Heart left ventricle (tissue), 13 donors: Measurements from ENCODE around the gene MICAL2.

ENCODE experiments used
- CTCF ChIP-seq, 12 donors: fragments of 200-600 bp; sonication (generic) in 4 of 12; IDR thresholded peaks; one replicate each; pipeline versions ENCODE4 v1.5.0 to v1.8.0; 2018 to 2022; ENCODE audit warnings: antibody characterized with exemption in 12 of 12, mild to moderate bottlenecking in 5 of 12
- POLR2A ChIP-seq, 2 donors: fragments of 450-650 bp; IDR thresholded peaks; one replicate each; pipeline ENCODE4 v1.6.1; 2017; ENCODE audit warnings: antibody characterized with exemption in 2 of 2, mild to moderate bottlenecking in 2 of 2, moderate library complexity in 2 of 2
- donor health status: ischemic (EF 13 %, LVEDD 7.1; RV severe dilation, severe dysfunction).
- donor health status: DM: no; HTN: yes; CAD: no.
- donor health status: DM: no; HTN: no; CAD: no.
- donor health status: ischemic (EF 25% LVEDD 6.9; RV normal size, moderate dysfunction).
- donor health status: ischemic (EF 25% LVEDD 5.7; RV mildly dilated, moderate dysfunction).
- donor health status: ischemic (EF 35%, LVEDD 5.7; RV mildly dilated, moderate dysfunction).
- donor health status: nonischemic (EF 11% LVEDD 7.7; RV severe dilation, severe dysfunction).
- donor health status: DM: yes; HTN: yes; CAD: no.
- donor health status: PGD.
- donor health status: ischemic (EF 29% LVEDD 5.4; RV normal size, mild dysfunction).
- donor health status: nonischemic (EF 23%, LVEDD 6.1; RV moderate dilation, normal function).

DNA sequence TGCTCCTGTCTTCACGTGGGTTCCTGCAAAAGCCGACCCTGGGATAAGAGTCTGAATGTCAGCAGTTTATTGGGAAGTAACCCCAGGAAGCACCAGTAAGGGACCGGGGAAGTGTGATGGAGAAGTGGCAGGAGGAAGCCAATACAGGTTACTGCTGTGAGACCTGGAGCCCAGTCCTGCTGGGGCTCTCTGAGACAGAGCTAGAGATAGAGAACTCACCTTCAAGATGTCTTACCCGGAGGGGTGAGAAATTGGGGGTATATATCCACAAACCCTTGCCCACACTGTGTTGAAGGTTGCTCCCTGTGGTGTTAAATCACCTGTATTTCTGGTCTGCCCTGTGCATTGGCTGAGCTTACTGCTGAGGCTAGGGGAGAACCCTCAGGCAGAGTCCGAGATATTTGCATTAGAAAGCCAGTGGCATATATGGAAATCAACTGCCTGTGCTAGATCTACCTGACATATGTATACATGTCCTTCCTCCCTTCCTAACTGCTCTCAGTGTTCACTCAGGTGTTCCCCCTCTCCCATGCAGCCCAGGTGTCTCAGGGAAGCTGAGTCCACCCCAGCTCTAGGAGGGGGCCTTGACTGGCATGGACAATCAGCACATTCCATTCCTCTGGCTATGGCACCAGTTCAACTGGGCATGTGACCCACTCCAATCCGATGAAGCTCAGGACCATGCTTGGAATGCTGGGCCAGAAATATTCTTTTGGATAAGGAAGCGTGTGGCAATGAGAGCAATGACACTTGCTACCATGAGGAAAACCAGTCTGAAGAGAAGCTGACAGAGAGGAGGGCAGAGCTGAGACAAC is 6.8 kb upstream of the MICAL2 start:
- TF ChIP-seq CTCF (IDR thresholded peaks at IDR 0.05) (no peak), POLR2A (IDR thresholded peaks at IDR 0.05) (no peak)
